ENCODE measurements around the gene DLG2.

DLG2 gene

GRCh38 chr11:84044706-84045105 lies 1582.4 kb downstream of the DLG2 start:
- no peak for DNase-seq

GRCh38 chr11:84036664-84037194 lies 1590.4 kb downstream of the DLG2 start:
- DNase-seq: no peak

DNA sequence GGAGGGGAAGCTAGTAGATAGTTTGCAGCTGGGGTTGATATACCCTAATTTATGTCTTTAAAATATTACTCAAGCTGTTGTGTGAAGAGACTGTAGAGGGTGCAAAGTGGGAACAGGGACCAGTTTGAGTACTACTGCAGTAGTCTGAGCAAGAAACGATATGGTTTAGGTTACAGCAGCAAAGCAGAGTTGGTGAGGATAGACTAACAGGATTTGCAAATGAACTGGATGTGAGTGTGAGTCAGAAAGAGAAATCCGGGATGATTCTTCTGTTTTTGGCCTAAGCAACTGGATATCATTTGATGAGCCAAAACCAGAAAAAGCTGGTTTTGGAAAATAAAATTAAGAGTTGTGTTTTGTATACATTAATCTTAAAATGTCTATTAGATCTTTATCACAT lies 1591.5 kb downstream of the DLG2 start:
- no peak for DNase-seq

DNA sequence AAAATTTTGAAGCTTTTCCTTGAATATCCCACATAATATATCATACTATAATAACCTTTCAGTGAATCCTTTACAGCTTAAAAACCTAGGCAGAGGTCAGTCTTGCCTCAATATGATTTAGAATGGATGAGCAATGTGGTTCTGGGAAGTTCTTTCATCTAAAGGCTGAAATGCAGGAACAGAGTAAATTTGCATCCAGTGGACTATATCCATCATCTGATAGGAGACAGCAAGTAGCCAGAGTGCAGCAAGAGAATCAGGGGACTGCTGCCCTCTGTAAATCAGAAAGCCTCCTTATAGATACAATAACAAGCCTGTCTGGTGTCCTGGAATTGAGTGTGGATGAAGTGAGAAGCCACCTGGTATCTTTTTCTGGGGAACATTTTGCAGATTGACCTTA lies 1592.7 kb downstream of the DLG2 start:
- no peak for DNase-seq

DNA sequence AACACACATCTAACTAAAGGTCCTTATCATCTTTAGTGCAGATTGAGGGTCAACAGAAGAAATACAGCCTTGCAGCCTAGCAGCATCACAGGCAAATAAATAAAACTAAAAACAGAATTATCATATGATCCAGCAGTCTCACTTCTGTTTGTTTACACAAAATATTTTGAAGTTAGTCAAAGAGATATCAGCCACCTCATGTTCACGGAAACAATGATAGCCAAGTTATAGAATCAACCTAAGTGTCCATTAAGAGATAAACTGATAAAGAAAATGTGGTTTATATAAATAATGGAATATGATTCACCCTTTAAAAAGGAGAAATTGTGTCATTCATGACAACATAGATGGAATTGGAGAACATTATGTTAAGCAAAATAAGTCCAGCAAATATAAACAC lies 1602.9 kb downstream of the DLG2 start:
- no peak for DNase-seq

- no peak for DNase-seq
These were observed 1604.4 kb downstream of the DLG2 start for GRCh38 chr11:84022695-84023094.

- peak in 28 of 56 donors; percentile 2 to 68 (median 20) for DNase-seq
These were observed 1604.9 kb downstream of the DLG2 start for GRCh38 chr11:84022201-84022600.

DNA sequence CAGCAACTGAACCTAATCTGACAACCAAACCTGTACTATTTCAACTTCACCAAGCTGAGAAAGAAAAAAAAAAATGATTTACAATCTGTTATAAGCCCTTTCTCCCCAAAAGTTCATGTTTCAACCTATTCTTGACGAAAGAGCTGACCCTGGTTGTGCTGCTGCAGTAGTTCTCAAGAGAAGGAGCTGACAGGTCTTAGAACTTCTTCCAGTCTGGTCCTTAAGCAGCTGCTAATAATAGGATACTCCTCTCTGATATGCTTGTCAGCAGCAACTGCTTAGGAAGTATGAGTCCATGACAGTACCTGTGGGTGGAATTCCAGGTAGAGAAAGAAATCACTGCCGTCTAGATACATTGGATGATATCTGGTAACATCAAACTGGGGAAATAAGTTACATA lies 1605.9 kb downstream of the DLG2 start:
- no peak for DNase-seq

GRCh38 chr11:84019571-84020194 lies 1607.5 kb downstream of the DLG2 start:
- DNase-seq: no peak

GRCh38 chr11:84014539-84014938 lies 1612.6 kb downstream of the DLG2 start:
- DNase-seq: no peak

DNA sequence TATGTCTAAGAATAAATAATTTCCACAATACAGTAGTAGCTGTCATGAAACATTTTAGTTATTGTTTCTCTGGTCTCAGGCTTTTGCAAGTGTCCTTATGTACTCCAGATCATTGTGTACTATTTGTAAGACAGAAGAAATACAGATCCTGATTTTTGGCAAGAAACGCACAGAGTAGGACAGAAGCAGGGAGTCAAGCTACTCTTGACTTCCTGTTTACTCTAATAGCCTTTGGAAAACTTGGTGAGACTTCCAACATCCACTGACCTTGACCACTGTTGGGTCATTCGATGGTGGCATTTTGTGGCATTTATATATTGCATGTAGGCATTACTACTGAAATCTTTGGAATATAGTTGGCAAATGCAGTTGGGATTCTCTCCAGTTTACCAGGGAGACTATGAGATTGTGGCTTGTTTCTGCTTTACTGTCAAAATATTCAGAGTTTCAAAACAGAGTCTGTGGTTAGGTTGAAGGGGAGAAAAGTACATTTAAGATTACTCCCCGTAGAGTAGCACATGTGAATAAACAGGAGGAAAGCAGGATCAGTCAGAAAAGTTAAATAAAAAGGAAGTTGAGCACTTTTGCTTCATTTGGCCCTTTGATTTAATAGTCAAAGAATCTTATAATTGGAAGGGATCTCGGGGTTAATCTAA lies 1614.8 kb downstream of the DLG2 start:
- DNase-seq: no peak

GRCh38 chr11:84003181-84003580 lies 1624.0 kb downstream of the DLG2 start:
- no peak for DNase-seq

GRCh38 chr11:83998921-83999320 lies 1628.2 kb downstream of the DLG2 start:
- no peak for DNase-seq

DNA sequence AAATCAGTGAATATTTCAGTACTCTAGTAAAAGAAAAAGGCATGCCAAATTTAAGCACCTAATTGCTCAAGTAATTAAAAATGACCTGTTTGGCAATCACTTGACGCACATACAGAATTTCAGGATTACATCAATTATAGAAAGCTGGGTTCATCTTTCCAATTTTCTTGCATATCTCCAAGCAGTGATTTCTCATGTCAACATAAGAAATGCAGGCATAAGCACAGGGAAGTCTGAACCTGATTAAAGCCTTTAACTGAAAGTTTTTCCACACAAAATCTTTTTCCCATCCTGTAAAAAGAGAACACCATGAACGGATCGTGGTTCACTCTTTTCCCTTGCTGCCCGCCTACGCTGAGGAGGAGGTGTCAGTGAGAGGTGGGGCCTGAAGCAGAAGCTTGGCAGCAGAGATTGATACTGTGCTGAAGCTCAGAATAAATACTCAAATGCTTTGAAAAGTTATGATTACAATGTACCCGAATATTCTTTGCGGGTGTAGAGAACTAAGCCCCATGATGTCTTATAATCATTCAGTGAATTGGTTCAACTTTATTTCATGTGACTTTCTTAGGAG lies 1636.9 kb downstream of the DLG2 start:
- peak in 28 of 56 donors; percentile 1 to 66 (median 19) for DNase-seq

DNA sequence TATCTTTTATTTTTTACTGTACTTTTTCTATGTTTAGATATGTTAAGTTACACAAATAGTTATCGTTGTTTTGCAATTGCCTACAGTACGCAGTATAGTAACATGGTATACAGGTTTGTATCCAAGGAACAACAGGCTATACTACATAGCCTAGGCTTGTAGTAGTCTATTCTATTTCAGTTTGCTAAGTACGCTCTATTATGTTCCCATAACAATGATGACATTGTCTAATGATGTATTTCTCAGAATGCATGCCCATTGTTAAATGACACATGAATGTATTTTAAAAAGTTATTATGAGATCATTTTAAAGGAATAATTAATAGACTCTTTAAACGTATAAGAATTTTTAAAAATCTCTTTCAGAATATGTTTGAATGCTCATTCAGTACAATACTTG lies 1644.3 kb downstream of the DLG2 start:
- no peak for DNase-seq

GRCh38 chr11:83979593-83979992 lies 1647.6 kb downstream of the DLG2 start:
- no peak for DNase-seq

- DNase-seq: no peak
These were observed 1648.2 kb downstream of the DLG2 start for GRCh38 chr11:83978942-83979341.

DNA sequence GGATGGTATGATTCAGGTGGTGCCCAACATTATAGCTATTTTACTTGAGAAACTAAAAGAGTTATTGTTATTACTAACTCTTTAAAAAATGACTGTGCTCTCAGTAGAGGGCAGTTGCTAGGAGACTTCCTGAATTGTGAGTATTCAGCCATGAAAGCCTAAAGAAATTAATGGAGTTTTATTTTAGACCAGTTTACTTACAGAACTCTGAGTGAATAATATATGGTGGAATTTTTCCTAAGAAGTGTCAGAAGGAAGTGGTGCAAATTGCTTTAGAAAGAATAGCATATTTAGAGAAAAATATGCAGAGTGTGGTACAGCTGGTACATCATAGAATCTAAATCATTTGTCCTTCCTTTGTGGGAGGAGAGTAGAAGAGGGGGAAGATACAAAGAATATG lies 1651.1 kb downstream of the DLG2 start:
- DNase-seq: no peak

DNA sequence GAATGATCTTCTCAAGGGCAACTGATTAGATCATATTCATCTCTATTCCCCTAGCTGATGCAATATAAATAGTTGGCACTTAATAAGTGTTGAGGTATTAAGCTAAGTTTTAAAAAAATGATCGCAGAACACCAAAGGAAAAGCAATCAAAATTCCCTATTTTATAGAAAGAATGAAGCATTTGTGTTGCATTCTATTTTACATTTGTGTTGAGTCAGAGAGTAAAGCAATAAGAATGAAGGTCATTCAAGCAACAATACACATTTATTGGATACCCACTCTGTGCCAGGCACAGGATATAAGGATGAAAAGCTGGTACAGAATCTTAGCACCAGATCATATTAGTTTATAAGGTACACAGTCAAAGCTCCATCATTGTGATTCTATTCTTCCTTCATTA lies 1654.6 kb downstream of the DLG2 start:
- no peak for DNase-seq

GRCh38 chr11:83971063-83971462 lies 1656.1 kb downstream of the DLG2 start:
- peak in 14 of 56 donors; percentile 1 to 31 (median 8) for DNase-seq

- DNase-seq: no peak
These were observed 1657.0 kb downstream of the DLG2 start for GRCh38 chr11:83970061-83970671.

All from amygdala (tissue), 56 donors.